Activated CD4-positive, alpha-beta T cell treated with anti-CD3 and anti-CD28 coated beads, Interleukin-2, Interleukin-6, amounts not matched to agents 100 ng/mL and 50 ng/mL, durations not matched to agents 16 hours and 8 hours (primary cell): ENCODE data around the gene MGME1.

Experiments used
- DNase-seq: peaks from one replicate; pipeline ENCODE4 v3.0.0-alpha.2; 2020

MGME1 gene

GRCh38 chr20:17968366-17969277, at the start of gene MGME1, which contains the start of gene SNX5:
Gene MGME1, plus strand, starts transcription at chr20:17969018. Its CDS starts 842 bp downstream, at chr20:17969860.
Gene SNX5, minus strand, starts transcription at chr20:17968794. Its CDS starts 369 bp downstream, at chr20:17968425.
- DNase-seq: peak; percentile 100

GRCh38 chr20:17919149-17919548, 49.7 kb upstream of the MGME1 start:
- no peak for DNase-seq

GRCh38 chr20:17921774-17922173, 47.0 kb upstream of the MGME1 start:
- no peak for DNase-seq

GRCh38 chr20:17925141-17925939, 43.5 kb upstream of the MGME1 start:
- no peak for DNase-seq

- no peak for DNase-seq
Measured at GRCh38 chr20:17925940-17926300, 42.9 kb upstream of the MGME1 start.

GRCh38 chr20:17928211-17928611, 40.6 kb upstream of the MGME1 start:
- no peak for DNase-seq

- DNase-seq: no peak
Measured at GRCh38 chr20:17928633-17929311, 40.0 kb upstream of the MGME1 start.

GRCh38 chr20:17931513-17931912, 37.3 kb upstream of the MGME1 start:
- DNase-seq: no peak

GRCh38 chr20:17932396-17932795, 36.4 kb upstream of the MGME1 start:
- DNase-seq: no peak

GRCh38 chr20:17933121-17933520, 35.7 kb upstream of the MGME1 start:
- no peak for DNase-seq

GRCh38 chr20:17933711-17934110, 35.1 kb upstream of the MGME1 start:
- no peak for DNase-seq

GRCh38 chr20:17934141-17934862, 34.5 kb upstream of the MGME1 start:
- no peak for DNase-seq

- DNase-seq: no peak
Measured at GRCh38 chr20:17935186-17935585, 33.6 kb upstream of the MGME1 start.

- DNase-seq: no peak
Measured at GRCh38 chr20:17935761-17936160, 33.1 kb upstream of the MGME1 start.

GRCh38 chr20:17936286-17936760, 32.5 kb upstream of the MGME1 start:
- no peak for DNase-seq

GRCh38 chr20:17936761-17937732, 31.8 kb upstream of the MGME1 start:
- no peak for DNase-seq

GRCh38 chr20:17938871-17939619, 29.8 kb upstream of the MGME1 start:
- peak; percentile 65 for DNase-seq

- no peak for DNase-seq
Measured at GRCh38 chr20:17939622-17940223, 29.1 kb upstream of the MGME1 start.

GRCh38 chr20:17940224-17940971, 28.4 kb upstream of the MGME1 start:
- DNase-seq: no peak
